ENCODE measurements around the gene MTMR3. TPM values are rescaled to one million over a fixed set of nuclear protein-coding genes. Genes with fewer than 3 reads are reported as not detected.

MTMR3 gene
- total RNA-seq, 1 experiment from 2014 or later, result 12.1 TPM

- Histone ChIP-seq H3K4me3 (ENCODE audit: low read length) (no peak overlapping the region), H4K20me1 (ENCODE audit: low read length) (peaks cover 27% of the 10 kb centered on the region; the same call in 1 of the 2 replicates), H3F3A (ENCODE audit: low read length, unreplicated experiment) (no peaks in the 10 kb centered on the region), H2AFZ (ENCODE audit: low read length) (no peak overlapping the region), H3K36me3 (ENCODE audit: low read depth, low read length) (no peaks in the 10 kb centered on the region), H3K27ac (ENCODE audit: low read length) (0 out of 2 replicates have a peak overlapping the region, but pooled peaks have one; percentile 26), H3K9me3 (ENCODE audit: low read length) (no peaks in the 10 kb centered on the region), H3K9me2 (replicated peaks; ENCODE audit: low read length) (no peaks in the 10 kb centered on the region), H3K79me2 (ENCODE audit: low read length) (peaks cover 94% of the 10 kb centered on the region), H3K27me3 (ENCODE audit: low read length) (no peaks in the 10 kb centered on the region), H3K4me2 (ENCODE audit: low read length) (no peak overlapping the region), H3K9ac (ENCODE audit: low read length) (no peak overlapping the region), H3K4me1 (ENCODE audit: insufficient read depth, low read length) (peaks cover 35% of the 10 kb centered on the region)
- intact Hi-C loops (cut with micrococcal nuclease), result loop anchor here (5.0 kb wide), 1 partner anchor 77 kb away; no protein-coding TSS in a partner anchor
- ChIA-PET CTCF (no interaction called here), POLR2A (ENCODE audit: unreplicated experiment) (no interaction called here)
- no TSS peak for BruUV-seq (replicated peaks)
- no peak for ATAC-seq
- TF ChIP-seq CTCF (conservative IDR thresholded peaks at IDR 0.05; ENCODE audit: low read depth, low read length) (no peak), EZH2phosphoT487 (IDR thresholded peaks at IDR 0.05; ENCODE audit: borderline replicate concordance, low read length) (no peak), EZH2 (IDR thresholded peaks at IDR 0.05; ENCODE audit: low read length, unreplicated experiment) (no peak)
- DNase-seq, result no peak
Observed at GRCh38 chr22:29914991-29915533, 32.1 kb downstream of the MTMR3 start.

GRCh38 chr22:29916007-29916544 is 33.1 kb downstream of the MTMR3 start:
- no peak overlapping the region for H3K27ac ChIP-seq (ENCODE audit: low read length)
- H4K20me1 ChIP-seq (ENCODE audit: low read length), result peaks cover 27% of the 10 kb centered on the region; the same call in 1 of the 2 replicates
- no peaks in the 10 kb centered on the region for H3K9me3 ChIP-seq (ENCODE audit: low read length)
- no peaks in the 10 kb centered on the region for H3F3A ChIP-seq (ENCODE audit: low read length, unreplicated experiment)
- no peaks in the 10 kb centered on the region for H3K9me2 ChIP-seq (replicated peaks; ENCODE audit: low read length)
- no peak overlapping the region for H3K4me2 ChIP-seq (ENCODE audit: low read length)
- no peak overlapping the region for H2AFZ ChIP-seq (ENCODE audit: low read length)
- ATAC-seq (no peak), DNase-seq (no peak)
- peaks cover 35% of the 10 kb centered on the region for H3K4me1 ChIP-seq (ENCODE audit: insufficient read depth, low read length)
- BruUV-seq (replicated peaks), result no TSS peak
- H3K79me2 ChIP-seq (ENCODE audit: low read length), result peaks cover 94% of the 10 kb centered on the region
- H3K27me3 ChIP-seq (ENCODE audit: low read length), result no peaks in the 10 kb centered on the region
- no peak overlapping the region for H3K9ac ChIP-seq (ENCODE audit: low read length)
- H3K4me3 ChIP-seq (ENCODE audit: low read length), result no peak overlapping the region
- ChIA-PET POLR2A (ENCODE audit: unreplicated experiment) (no interaction called here), CTCF (no interaction called here)
- TF ChIP-seq EZH2phosphoT487 (IDR thresholded peaks at IDR 0.05; ENCODE audit: borderline replicate concordance, low read length) (no peak), EZH2 (IDR thresholded peaks at IDR 0.05; ENCODE audit: low read length, unreplicated experiment) (no peak)
- H3K36me3 ChIP-seq (ENCODE audit: low read depth, low read length), result no peaks in the 10 kb centered on the region
- intact Hi-C loops (cut with micrococcal nuclease), result no loop called here

GRCh38 chr22:29917052-29917902 is 34.3 kb downstream of the MTMR3 start:
- H3K9me2 ChIP-seq (replicated peaks; ENCODE audit: low read length), result no peaks in the 10 kb centered on the region
- ChIA-PET POLR2A (ENCODE audit: unreplicated experiment) (interaction anchor here (0.7 kb wide), 1 partner anchor 30 kb away, joined by 4 read pairs; no protein-coding TSS in a partner anchor), CTCF (no interaction called here)
- no peak overlapping the region for H3K9ac ChIP-seq (ENCODE audit: low read length)
- TF ChIP-seq EZH2 (IDR thresholded peaks at IDR 0.05; ENCODE audit: low read length, unreplicated experiment) (no peak), CTCF (conservative IDR thresholded peaks at IDR 0.05; ENCODE audit: low read depth, low read length) (no peak), EZH2phosphoT487 (IDR thresholded peaks at IDR 0.05; ENCODE audit: borderline replicate concordance, low read length) (no peak)
- H2AFZ ChIP-seq (ENCODE audit: low read length), result no peak overlapping the region
- intact Hi-C loops (cut with micrococcal nuclease), result no loop called here
- H3K4me2 ChIP-seq (ENCODE audit: low read length), result no peak overlapping the region
- H3K4me3 ChIP-seq (ENCODE audit: low read length), result no peak overlapping the region
- H3K9me3 ChIP-seq (ENCODE audit: low read length), result no peaks in the 10 kb centered on the region
- H3K36me3 ChIP-seq (ENCODE audit: low read depth, low read length), result no peaks in the 10 kb centered on the region
- H3K4me1 ChIP-seq (ENCODE audit: insufficient read depth, low read length), result peaks cover 28% of the 10 kb centered on the region
- no peaks in the 10 kb centered on the region for H3F3A ChIP-seq (ENCODE audit: low read length, unreplicated experiment)
- ATAC-seq (no peak), DNase-seq (no peak)
- H3K27me3 ChIP-seq (ENCODE audit: low read length), result no peaks in the 10 kb centered on the region
- BruUV-seq (replicated peaks), result no TSS peak
- peaks cover 26% of the 10 kb centered on the region; the same call in 1 of the 2 replicates for H4K20me1 ChIP-seq (ENCODE audit: low read length)
- H3K79me2 ChIP-seq (ENCODE audit: low read length), result peaks cover 95% of the 10 kb centered on the region
- no peak overlapping the region for H3K27ac ChIP-seq (ENCODE audit: low read length)

Measured in PC-3 (cell line).